ENCODE results near the gene VPS13D.

DNA sequence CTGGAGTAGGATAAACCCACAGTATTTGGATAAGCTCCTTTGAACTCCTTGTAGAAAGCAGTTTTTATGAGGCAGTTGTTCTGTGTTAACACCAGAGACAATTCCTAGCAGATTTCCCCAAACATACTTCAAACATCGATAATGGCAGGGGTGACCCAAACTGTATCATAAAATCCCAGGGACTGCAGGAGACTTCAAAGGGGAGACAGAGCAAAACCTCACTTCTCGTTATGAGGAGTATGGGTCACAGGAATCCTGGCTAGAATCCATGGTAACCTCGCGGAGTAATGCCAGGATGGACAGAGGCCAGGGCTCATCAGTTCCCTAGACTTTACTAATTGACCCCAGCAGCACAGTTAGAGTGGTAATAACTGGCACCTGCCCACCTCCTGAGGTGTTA lies 240.2 kb downstream of the VPS13D start:
- TF ChIP-seq, protein P1, sequence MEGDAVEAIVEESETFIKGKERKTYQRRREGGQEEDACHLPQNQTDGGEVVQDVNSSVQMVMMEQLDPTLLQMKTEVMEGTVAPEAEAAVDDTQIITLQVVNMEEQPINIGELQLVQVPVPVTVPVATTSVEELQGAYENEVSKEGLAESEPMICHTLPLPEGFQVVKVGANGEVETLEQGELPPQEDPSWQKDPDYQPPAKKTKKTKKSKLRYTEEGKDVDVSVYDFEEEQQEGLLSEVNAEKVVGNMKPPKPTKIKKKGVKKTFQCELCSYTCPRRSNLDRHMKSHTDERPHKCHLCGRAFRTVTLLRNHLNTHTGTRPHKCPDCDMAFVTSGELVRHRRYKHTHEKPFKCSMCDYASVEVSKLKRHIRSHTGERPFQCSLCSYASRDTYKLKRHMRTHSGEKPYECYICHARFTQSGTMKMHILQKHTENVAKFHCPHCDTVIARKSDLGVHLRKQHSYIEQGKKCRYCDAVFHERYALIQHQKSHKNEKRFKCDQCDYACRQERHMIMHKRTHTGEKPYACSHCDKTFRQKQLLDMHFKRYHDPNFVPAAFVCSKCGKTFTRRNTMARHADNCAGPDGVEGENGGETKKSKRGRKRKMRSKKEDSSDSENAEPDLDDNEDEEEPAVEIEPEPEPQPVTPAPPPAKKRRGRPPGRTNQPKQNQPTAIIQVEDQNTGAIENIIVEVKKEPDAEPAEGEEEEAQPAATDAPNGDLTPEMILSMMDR (IDR thresholded peaks at IDR 0.05; ENCODE audit: low read depth, low read length, poor library complexity, severe bottlenecking), result no peak
- TF ChIP-seq EZH2phosphoT487 (IDR thresholded peaks at IDR 0.05; ENCODE audit: borderline replicate concordance, low read length), result no peak

Data from DOHH2 (cell line).